Measurements from ENCODE around the gene MYOF. TPM values are rescaled to one million over a fixed set of nuclear protein-coding genes. Genes with fewer than 3 reads are reported as not detected.

Gene MYOF
- total and polyA plus RNA-seq, 9 of the 15 experiments (the other 6 are each of a cell fraction or from before 2014, with no cell fraction given) = 0.06 to 0.27 TPM; not detected in 7

GRCh38 chr10:93445978-93446720, 36.0 kb downstream of the MYOF start (continued):
- TF ChIP-seq ZHX1 (conservative IDR thresholded peaks at IDR 0.05; ENCODE audit: low read length) (no peak), PHF21A (IDR thresholded peaks at IDR 0.05; ENCODE audit: borderline replicate concordance, low read depth) (no peak), ZC3H8 (IDR thresholded peaks at IDR 0.05) (no peak), NR1H2 (CRISPR knock-in tag; IDR thresholded peaks at IDR 0.05) (no peak), SMC3 (conservative IDR thresholded peaks at IDR 0.05; ENCODE audit: insufficient read depth, low read depth, low read length) (no peak), TARDBP (IDR thresholded peaks at IDR 0.05) (no peak), PBX2 (CRISPR knock-in tag; IDR thresholded peaks at IDR 0.05; ENCODE audit: low read depth) (no peak), PBX2 (tag; conservative IDR thresholded peaks at IDR 0.05; ENCODE audit: low read depth) (no peak), ZFP91 (CRISPR knock-in tag; IDR thresholded peaks at IDR 0.05) (no peak), PHF20 (IDR thresholded peaks at IDR 0.05; ENCODE audit: partially characterized antibody) (no peak), TFE3 (CRISPR knock-in tag; IDR thresholded peaks at IDR 0.05) (no peak), CBX5 (IDR thresholded peaks at IDR 0.05; ENCODE audit: borderline replicate concordance, low read depth) (no peak)

All from K562 (cell line).